ENCODE results near the gene ZNF536. TPM values are rescaled to one million over a fixed set of nuclear protein-coding genes. Genes with fewer than 3 reads are reported as not detected.
"Not testable (repeated sequence)": the region's sequence is repeated elsewhere in the genome, so short reads cannot be mapped to it uniquely, and the experiment has no call there.

The ZNF536 gene
- total RNA-seq, 1 donor from 2014 or later = 28.1 TPM

GRCh38 chr19:30486250-30486649 is 114.1 kb downstream of the ZNF536 start:
- DNase-seq = not testable (repeated sequence)

- DNase-seq = no peak
Measured at GRCh38 chr19:30487178-30487577, 115.0 kb downstream of the ZNF536 start.

GRCh38 chr19:30488191-30488590 is 116.0 kb downstream of the ZNF536 start:
- DNase-seq = no peak

GRCh38 chr19:30490760-30491159 is 118.6 kb downstream of the ZNF536 start:
- no peak for DNase-seq

GRCh38 chr19:30492586-30493270 is 120.5 kb downstream of the ZNF536 start:
- no peak for DNase-seq

- no peak for DNase-seq
Measured at GRCh38 chr19:30497034-30497433, 124.8 kb downstream of the ZNF536 start.

- DNase-seq = not testable (repeated sequence)
Measured at GRCh38 chr19:30498085-30498484, 125.9 kb downstream of the ZNF536 start.

GRCh38 chr19:30498707-30499106 is 126.5 kb downstream of the ZNF536 start:
- no peak for DNase-seq

GRCh38 chr19:30504272-30504671 is 132.1 kb downstream of the ZNF536 start:
- DNase-seq = no peak

- no peak for DNase-seq
Measured at GRCh38 chr19:30512176-30513081, 140.2 kb downstream of the ZNF536 start.

- no peak for DNase-seq
Measured at GRCh38 chr19:30513082-30513411, 140.9 kb downstream of the ZNF536 start.

GRCh38 chr19:30516111-30516510 is 143.9 kb downstream of the ZNF536 start:
- no peak for DNase-seq

GRCh38 chr19:30516531-30516930 is 144.3 kb downstream of the ZNF536 start:
- no peak for DNase-seq

GRCh38 chr19:30518965-30519606 is 146.9 kb downstream of the ZNF536 start:
- no peak for DNase-seq

GRCh38 chr19:30519607-30520205 is 147.5 kb downstream of the ZNF536 start:
- DNase-seq = no peak

- DNase-seq = no peak
Measured at GRCh38 chr19:30520735-30521479, 148.7 kb downstream of the ZNF536 start.

- DNase-seq = no peak
Measured at GRCh38 chr19:30521937-30522336, 149.8 kb downstream of the ZNF536 start.

- DNase-seq = no peak
Measured at GRCh38 chr19:30522341-30522740, 150.2 kb downstream of the ZNF536 start.

GRCh38 chr19:30523791-30524190 is 151.6 kb downstream of the ZNF536 start:
- no peak for DNase-seq

- DNase-seq = no peak
Measured at GRCh38 chr19:30525383-30525782, 153.2 kb downstream of the ZNF536 start.

GRCh38 chr19:30528919-30529318 is 156.7 kb downstream of the ZNF536 start:
- DNase-seq = no peak

GRCh38 chr19:30529876-30530275 is 157.7 kb downstream of the ZNF536 start:
- no peak for DNase-seq

All from occipital lobe (tissue), 2 donors.